H1 (cell line): ENCODE data around the gene PRKCH. TPM values are rescaled to one million over a fixed set of nuclear protein-coding genes. Genes with fewer than 3 reads are reported as not detected.

Source experiments
- BRCA1 ChIP-seq: IDR thresholded peaks from 2 replicates; pipeline ENCODE4 v1.6.1; 2012; ENCODE audit warnings: low read depth, low read length, improper control_type of control experiment
- CTBP2 ChIP-seq: IDR thresholded peaks from 2 replicates; pipeline ENCODE4 v1.7.0; 2011; ENCODE audit warnings: borderline replicate concordance, mild to moderate bottlenecking, moderate library complexity, mixed read lengths, low read length; ENCODE audit not compliant: insufficient read depth, insufficient read length
- CTCF ChIP-seq, 3 experiments: IDR thresholded peaks; 1 replicate in 2 of 3; 2 replicates in 1 of 3; pipeline versions ENCODE4 v1.5.1 to v1.6.1; 2011; ENCODE audit warnings: low read length in 3 of 3, mild to moderate bottlenecking in 3 of 3, inconsistent platforms in 2 of 3, low read depth in 1 of 3, moderate library complexity in 1 of 3; ENCODE audit not compliant: insufficient read depth in 1 of 3; ENCODE audit errors: control extremely low read depth in 1 of 3
- E2F6 ChIP-seq: IDR thresholded peaks from 2 replicates; pipeline ENCODE4 v1.6.1; 2012; ENCODE audit warnings: inconsistent platforms
- NRF1 ChIP-seq: IDR thresholded peaks from 2 replicates; pipeline ENCODE4 v1.6.1; 2011; ENCODE audit warnings: mild to moderate bottlenecking, low read depth, low read length, improper control_type of control experiment
- RAD21 ChIP-seq, 2 experiments: IDR thresholded peaks in 1 of 2; conservative IDR thresholded peaks in 1 of 2; 2 replicates each; pipeline ENCODE4 v1.6.1; 2011; ENCODE audit warnings: low read depth in 2 of 2, low read length in 2 of 2, improper control_type of control experiment in 1 of 2, inconsistent platforms in 1 of 2, mild to moderate bottlenecking in 1 of 2, moderate library complexity in 1 of 2
- RFX5 ChIP-seq: IDR thresholded peaks from 2 replicates; pipeline ENCODE4 v1.6.1; 2011; ENCODE audit warnings: low read depth, low read length, improper control_type of control experiment, borderline replicate concordance
- SAP30 ChIP-seq: fragments of 300-600 bp; sonication (generic); IDR thresholded peaks from 2 replicates; pipeline ENCODE4 v1.7.1; 2012; ENCODE audit warnings: low read length, moderate library complexity, mild to moderate bottlenecking, inconsistent platforms; ENCODE audit not compliant: insufficient read depth, insufficient replicate concordance
- polyA plus RNA-seq, 7 experiments: library from polyadenylated mRNA; depleted of rRNA in 3 of 7; stranded (reverse) in 5 of 7; unstranded in 2 of 7; fragments of >200 nt in 5 of 7; fragments of 200-250 nt in 2 of 7; gene quantifications; 1 replicate in 5 of 7; 2 replicates in 1 of 7; 4 replicates in 1 of 7; pipeline versions ENCODE4 v1.2.1 to v1.2.3, GENCODE V29; 2011 to 2013; ENCODE audit warnings: missing spikeins in 2 of 7, mixed read lengths in 2 of 7
- total RNA-seq: library from RNA; stranded (reverse); fragmentation: NEBNext Ultra II Directional; extraction: Animal tissue kit (Norgen Biotek cat#: 25700); gene quantifications from 2 replicates; pipeline ENCODE4 v1.2.1, GENCODE V29; 2021

PRKCH gene
- total and polyA plus RNA-seq, 2 of the 8 experiments (the other 6 are each of a cell fraction or from before 2014, with no cell fraction given), result 6.4 to 7.0 TPM

GRCh38 chr14:61435563-61436337 lies 114.4 kb downstream of the PRKCH start (continued):
- no peak for TF ChIP-seq SAP30
- no peak for TF ChIP-seq CTCF (IDR thresholded peaks at IDR 0.05; ENCODE audit: control extremely low read depth in 1 of 3, insufficient read depth in 1 of 3, low read depth in 1 of 3, low read length in 3 of 3)
- no peak for TF ChIP-seq E2F6
- no peak for TF ChIP-seq RFX5
- TF ChIP-seq RAD21 (IDR thresholded peaks at IDR 0.05 in 1 of 2, conservative IDR thresholded peaks at IDR 0.05 in 1 of 2; ENCODE audit: low read depth in 2 of 2, low read length in 2 of 2), result no peak
- TF ChIP-seq BRCA1, result no peak
- TF ChIP-seq NRF1, result no peak
- no peak for TF ChIP-seq CTBP2
